SK-N-SH (cell line): ENCODE measurements around the gene TANC1. TPM values are rescaled to one million over a fixed set of nuclear protein-coding genes. Genes with fewer than 3 reads are reported as not detected.

ENCODE experiments used
- CTCF ChIA-PET: fragments of 300-600, 350-600 bp; formaldehyde crosslinking; extraction: SDS; loops from one replicate; lab custom pipeline; 2021; lab: Yijun Ruan, JAX
- POLR2A ChIA-PET: fragments of 350-600 bp; sonication (Branson Sonifier 250); formaldehyde crosslinking; extraction: SDS; loops from one replicate; lab custom pipeline; 2020; ENCODE audit warnings: antibody characterized with exemption, inconsistent platforms; lab: Yijun Ruan, JAX
- DNase-seq: peaks from one replicate; pipeline ENCODE4 v3.0.0; 2012
- H2AFZ ChIP-seq: fragments of 200-600 bp; sonication (generic); 2 replicates; pipeline ENCODE4 v1.8.1; 2016; ENCODE audit warnings: antibody characterized with exemption, mild to moderate bottlenecking, low read depth
- H3F3A ChIP-seq: fragments of 200-600 bp; sonication (generic); replicated peaks from 2 replicates; pipeline ENCODE3; 2016; ENCODE audit warnings: antibody characterized with exemption, mild to moderate bottlenecking; ENCODE audit not compliant: insufficient read depth
- H3K27ac ChIP-seq, 2 experiments: fragments of 200-500 bp in 1 of 2; fragments of 200-600 bp in 1 of 2; sonication (Bioruptor generic) in 1 of 2; sonication (generic), shearing (Covaris generic) in 1 of 2; 2 replicates each; pipeline versions ENCODE4 v1.5.1 to v1.6.1; 2014 to 2016; ENCODE audit warnings: low read depth in 2 of 2, inconsistent platforms in 1 of 2, low read length in 1 of 2, mild to moderate bottlenecking in 1 of 2, mixed read lengths in 1 of 2
- H3K27me3 ChIP-seq: fragments of 200-600 bp; sonication (generic), shearing (Covaris generic); 2 replicates; pipeline ENCODE4 v1.6.1; 2016; ENCODE audit warnings: mixed run types; ENCODE audit not compliant: insufficient read depth
- H3K36me3 ChIP-seq, 2 experiments: fragments of 200-500 bp in 1 of 2; fragments of 200-600 bp in 1 of 2; sonication (Bioruptor generic) in 1 of 2; sonication (generic) in 1 of 2; replicated peaks in 1 of 2; 2 replicates each; pipeline versions ENCODE3 to v1.5.1; 2014 to 2016; ENCODE audit warnings: low read length in 1 of 2, mild to moderate bottlenecking in 1 of 2; ENCODE audit not compliant: insufficient read depth in 2 of 2, control insufficient read depth in 1 of 2
- H3K4me1 ChIP-seq, 2 experiments: fragments of 200-500 bp in 1 of 2; fragments of 200-600 bp in 1 of 2; sonication (Bioruptor generic) in 1 of 2; sonication (generic), shearing (Covaris generic) in 1 of 2; 2 replicates each; pipeline versions ENCODE4 v1.5.1 to v1.6.1; 2014 to 2016; ENCODE audit warnings: low read depth in 1 of 2, low read length in 1 of 2, mixed run types in 1 of 2; ENCODE audit not compliant: insufficient read depth in 2 of 2, control insufficient read depth in 1 of 2
- H3K4me2 ChIP-seq: fragments of 200-600 bp; sonication (generic), shearing (Covaris generic); 2 replicates; pipeline ENCODE4 v1.6.1; 2017; ENCODE audit warnings: mixed run types
- H3K4me3 ChIP-seq, 2 experiments: fragments of 200-500 bp in 1 of 2; fragments of 200-600 bp in 1 of 2; sonication (Bioruptor generic) in 1 of 2; sonication (generic), shearing (Covaris generic) in 1 of 2; 2 replicates each; pipeline versions ENCODE4 v1.5.1 to v1.8.1; 2014 to 2016; ENCODE audit warnings: low read depth in 2 of 2, inconsistent platforms in 1 of 2, low read length in 1 of 2, mild to moderate bottlenecking in 1 of 2, mixed read lengths in 1 of 2, moderate library complexity in 1 of 2
- H3K79me2 ChIP-seq: fragments of 200-600 bp; sonication (generic); 2 replicates; pipeline ENCODE4 v1.8.1; 2017; ENCODE audit warnings: mild to moderate bottlenecking; ENCODE audit not compliant: insufficient read depth
- H3K9ac ChIP-seq: fragments of 200-600 bp; sonication (generic); 2 replicates; pipeline ENCODE4 v1.6.1; 2017; ENCODE audit warnings: mixed run types
- H3K9me2 ChIP-seq: fragments of 200-600 bp; sonication (generic); 2 replicates; pipeline ENCODE4 v1.6.1; 2017; ENCODE audit warnings: mixed run types
- H3K9me3 ChIP-seq: fragments of 200-600 bp; sonication (generic); 2 replicates; pipeline ENCODE4 v1.6.1; 2017; ENCODE audit warnings: mixed run types, mild to moderate bottlenecking, moderate library complexity
- H4K20me1 ChIP-seq: fragments of 200-600 bp; sonication (generic); 2 replicates; pipeline ENCODE4 v1.6.1; 2017; ENCODE audit warnings: mild to moderate bottlenecking, mixed run types; ENCODE audit not compliant: insufficient read depth
- CHD2 ChIP-seq: fragments of 150-350 bp; IDR thresholded peaks from 2 replicates; pipeline ENCODE4 v1.6.1; 2018; ENCODE audit warnings: low read length; ENCODE audit not compliant: partially characterized antibody
- EP300 ChIP-seq, 2 experiments: IDR thresholded peaks; 2 replicates each; pipeline versions ENCODE4 v1.4.0 to v1.6.1; 2012; ENCODE audit warnings: borderline replicate concordance in 1 of 2, low read depth in 1 of 2, low read length in 1 of 2
- EZH2phosphoT487 ChIP-seq: fragments of 200-600 bp; sonication (generic); IDR thresholded peaks from 2 replicates; pipeline ENCODE4 v1.6.1; 2017; ENCODE audit warnings: low read depth, mixed run types, mild to moderate bottlenecking, antibody characterized with exemption, moderate library complexity, borderline replicate concordance
- FOXJ3 ChIP-seq: sonication (generic); formaldehyde crosslinking; IDR thresholded peaks from 2 replicates; pipeline ENCODE4 v1.5.1; 2020; ENCODE audit warnings: mild to moderate bottlenecking, missing genetic modification reagents
- GABPA ChIP-seq: IDR thresholded peaks from 2 replicates; pipeline ENCODE4 v1.4.0; 2012; ENCODE audit warnings: low read depth, mild to moderate bottlenecking
- GATA2 ChIP-seq: sonication (generic); formaldehyde crosslinking; IDR thresholded peaks from 2 replicates; pipeline ENCODE4 v1.5.0; 2020; ENCODE audit warnings: mild to moderate bottlenecking, missing genetic modification reagents
- JUND ChIP-seq: IDR thresholded peaks from 2 replicates; pipeline ENCODE4 v1.4.0; 2012
- MEF2A ChIP-seq: IDR thresholded peaks from 2 replicates; pipeline ENCODE4 v1.4.0; 2012; ENCODE audit warnings: low read depth, borderline replicate concordance
- MXI1 ChIP-seq: IDR thresholded peaks from 2 replicates; pipeline ENCODE4 v1.6.1; 2012; ENCODE audit warnings: mild to moderate bottlenecking, low read depth, low read length, improper control_type of control experiment
- NRF1 ChIP-seq: IDR thresholded peaks from 2 replicates; pipeline ENCODE4 v1.6.1; 2012; ENCODE audit warnings: low read depth, mild to moderate bottlenecking, low read length
- RAD21 ChIP-seq: IDR thresholded peaks from 2 replicates; pipeline ENCODE4 v1.6.1; 2012; ENCODE audit warnings: mild to moderate bottlenecking, low read length
- RCOR1 ChIP-seq: fragments of 150-350 bp; IDR thresholded peaks from 2 replicates; pipeline ENCODE4 v1.6.1; 2017; ENCODE audit warnings: antibody characterized with exemption, low read length
- RFX5 ChIP-seq: IDR thresholded peaks from 2 replicates; pipeline ENCODE4 v1.6.1; 2012; ENCODE audit warnings: mild to moderate bottlenecking, improper control_type of control experiment, low read length
- TCF12 ChIP-seq: IDR thresholded peaks from 2 replicates; pipeline ENCODE4 v1.4.0; 2012
- TEAD4 ChIP-seq: IDR thresholded peaks from 2 replicates; pipeline ENCODE4 v1.4.0; 2012; ENCODE audit warnings: mild to moderate bottlenecking, borderline replicate concordance; ENCODE audit not compliant: insufficient read depth
- WGBS: methylation state at CpG from one replicate; pipeline ENCODE4 v1.1.6; 2017; ENCODE audit warnings: low lambda C conversion rate; 5-methylcytosine and 5-hydroxymethylcytosine counted together
- polyA plus RNA-seq, 3 experiments: library from polyadenylated mRNA; depleted of rRNA; stranded (reverse); fragments of >200 nt; gene quantifications; 2 replicates each; pipeline ENCODE4 v1.2.3, GENCODE V29; 2012
- TF ChIP-seq, protein P1 (sequence below): IDR thresholded peaks from 2 replicates; pipeline ENCODE4; 2012
- TF ChIP-seq, protein P2 (sequence below): fragments of 150-350 bp; IDR thresholded peaks from 2 replicates; pipeline ENCODE4 v1.6.1; 2017; ENCODE audit warnings: antibody characterized with exemption, low read length, low read depth, borderline replicate concordance
- TF ChIP-seq, protein P3 (sequence below): IDR thresholded peaks from 2 replicates; pipeline ENCODE4 v1.4.0; 2012; ENCODE audit warnings: low read depth, borderline replicate concordance
- TF ChIP-seq, protein P4 (sequence below): IDR thresholded peaks from 2 replicates; pipeline ENCODE4 v1.6.1; 2012; ENCODE audit warnings: mild to moderate bottlenecking, low read depth, low read length, moderate library complexity

TANC1 gene
- polyA plus RNA-seq, 1 of the 3 experiments (the other 2 are of a cell fraction) = 19.2 TPM

DNA sequence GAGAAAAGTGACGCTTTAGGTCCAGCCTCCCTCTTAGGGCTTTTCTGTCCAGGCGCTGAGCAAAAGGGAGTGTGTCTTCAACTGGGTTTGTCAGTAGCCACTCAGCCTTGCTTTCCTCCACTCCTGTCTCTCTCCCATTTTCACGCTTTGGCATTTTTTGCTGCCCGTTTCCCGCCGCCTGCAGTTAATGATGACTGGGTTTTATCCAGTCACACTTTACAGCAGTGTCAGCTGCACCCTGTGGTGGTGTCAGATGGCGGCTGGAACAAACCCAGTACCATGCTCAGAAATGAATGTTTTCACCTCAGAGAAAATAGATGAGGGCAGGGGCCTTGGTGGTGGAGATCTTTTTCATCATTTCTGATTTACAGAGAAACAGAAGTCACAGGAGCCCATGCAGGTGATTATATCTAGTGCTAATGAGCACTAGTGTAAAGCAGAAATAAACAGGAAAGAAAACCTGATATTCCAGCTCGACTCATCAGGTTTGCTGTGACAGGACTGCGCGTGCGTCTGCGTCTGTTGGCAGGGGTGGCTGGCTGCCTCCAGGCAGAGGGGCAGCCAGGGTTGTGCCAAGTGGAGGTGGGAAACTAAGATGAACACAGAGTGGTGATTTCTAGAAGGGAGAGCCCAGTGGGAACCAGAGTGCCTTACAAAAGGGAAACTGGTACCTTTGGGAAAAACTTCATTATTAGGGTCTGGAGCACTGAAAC, 139.9 kb downstream of the TANC1 start:
- TF ChIP-seq MXI1 (peak; percentile 28; the same call in 1 of the 2 replicates), GABPA (no peak), EZH2phosphoT487 (no peak), TCF12 (no peak), RCOR1 (0 out of 2 replicates have a peak, but pooled peaks have one; percentile 7), TEAD4 (no peak), NRF1 (no peak)
- TF ChIP-seq, protein P1, sequence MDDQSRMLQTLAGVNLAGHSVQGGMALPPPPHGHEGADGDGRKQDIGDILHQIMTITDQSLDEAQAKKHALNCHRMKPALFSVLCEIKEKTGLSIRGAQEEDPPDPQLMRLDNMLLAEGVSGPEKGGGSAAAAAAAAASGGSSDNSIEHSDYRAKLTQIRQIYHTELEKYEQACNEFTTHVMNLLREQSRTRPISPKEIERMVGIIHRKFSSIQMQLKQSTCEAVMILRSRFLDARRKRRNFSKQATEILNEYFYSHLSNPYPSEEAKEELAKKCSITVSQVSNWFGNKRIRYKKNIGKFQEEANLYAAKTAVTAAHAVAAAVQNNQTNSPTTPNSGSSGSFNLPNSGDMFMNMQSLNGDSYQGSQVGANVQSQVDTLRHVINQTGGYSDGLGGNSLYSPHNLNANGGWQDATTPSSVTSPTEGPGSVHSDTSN = no peak
- TF ChIP-seq, all 33 proteins: peak for 2
- Histone ChIP-seq H3K27ac (peak overlapping the region in 1 of 2 experiments; percentile 80; a peak in 2 of 4 replicates), H3K27me3 (no peaks in the 10 kb centered on the region), H4K20me1 (no peaks in the 10 kb centered on the region), H3F3A (peaks cover 8% of the 10 kb centered on the region), H3K4me3 (no peak overlapping the region), H3K9ac (no peak overlapping the region), H2AFZ (no peak overlapping the region), H3K36me3 (peaks cover 0 to 5% of the 10 kb centered on the region in 2 experiments), H3K4me1 (peaks cover 4 to 35% of the 10 kb centered on the region in 2 experiments; a peak in 3 of 4 replicates), H3K9me2 (no peaks in the 10 kb centered on the region), H3K79me2 (peaks cover 12% of the 10 kb centered on the region; the same call in 1 of the 2 replicates), H3K4me2 (no peak overlapping the region), H3K9me3 (no peaks in the 10 kb centered on the region)
- WGBS = 91% methylated on average over 11 of the region's 12 CpGs
- DNase-seq = peak; percentile 46
- POLR2A ChIA-PET = no interaction called here
- CTCF ChIA-PET = interaction anchor here (1.0 to 2.7 kb wide), 5 partner anchors 10 to 72 kb away, joined by 3 to 13 read pairs (median 3); no protein-coding TSS in a partner anchor

DNA sequence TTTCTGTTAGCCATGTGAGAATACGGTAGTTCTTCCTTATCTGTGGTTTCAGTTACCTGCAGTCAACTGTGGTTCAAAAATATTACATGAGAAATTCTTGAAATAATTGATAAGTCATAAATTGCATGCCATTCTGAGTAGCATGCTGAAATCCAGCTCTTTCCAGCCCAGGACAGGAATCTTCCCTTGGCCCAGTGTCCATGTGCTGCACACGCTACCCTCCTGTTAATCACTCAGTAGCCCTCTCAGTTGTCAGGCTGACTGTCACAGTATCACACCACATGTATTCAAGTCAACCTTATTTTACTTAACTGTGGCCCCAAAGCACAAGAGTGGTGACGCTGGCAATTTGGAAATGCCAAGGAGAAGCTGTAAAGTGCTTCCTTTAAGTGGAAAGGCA, 141.1 kb downstream of the TANC1 start:
- no peaks in the 10 kb centered on the region for H3K27me3 ChIP-seq
- H3K4me1 ChIP-seq = peaks cover 4 to 35% of the 10 kb centered on the region in 2 experiments; a peak in 3 of 4 replicates
- CTCF ChIA-PET = interaction anchor here (1.3 to 2.7 kb wide), 3 partner anchors 10 to 16 kb away, joined by 3 to 13 read pairs (median 4); no protein-coding TSS in a partner anchor
- H3K9ac ChIP-seq = no peak overlapping the region
- no peaks in the 10 kb centered on the region for H4K20me1 ChIP-seq
- H3K4me3 ChIP-seq = no peak overlapping the region
- WGBS = 88% methylated on average over 3 of the region's 3 CpGs
- H3K27ac ChIP-seq = no peak overlapping the region
- no peak overlapping the region for H2AFZ ChIP-seq
- POLR2A ChIA-PET = no interaction called here
- H3K9me2 ChIP-seq = no peaks in the 10 kb centered on the region
- H3K36me3 ChIP-seq = peaks cover 0 to 5% of the 10 kb centered on the region in 2 experiments
- H3K4me2 ChIP-seq = no peak overlapping the region
- DNase-seq = no peak
- H3K9me3 ChIP-seq = no peaks in the 10 kb centered on the region
- peaks cover 12% of the 10 kb centered on the region; the same call in 1 of the 2 replicates for H3K79me2 ChIP-seq
- peaks cover 8% of the 10 kb centered on the region for H3F3A ChIP-seq
- TF ChIP-seq, protein P2, sequence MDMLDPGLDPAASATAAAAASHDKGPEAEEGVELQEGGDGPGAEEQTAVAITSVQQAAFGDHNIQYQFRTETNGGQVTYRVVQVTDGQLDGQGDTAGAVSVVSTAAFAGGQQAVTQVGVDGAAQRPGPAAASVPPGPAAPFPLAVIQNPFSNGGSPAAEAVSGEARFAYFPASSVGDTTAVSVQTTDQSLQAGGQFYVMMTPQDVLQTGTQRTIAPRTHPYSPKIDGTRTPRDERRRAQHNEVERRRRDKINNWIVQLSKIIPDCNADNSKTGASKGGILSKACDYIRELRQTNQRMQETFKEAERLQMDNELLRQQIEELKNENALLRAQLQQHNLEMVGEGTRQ = no peak
- TF ChIP-seq RAD21 = no peak
- no peak for TF ChIP-seq EP300 (IDR thresholded peaks at IDR 0.05; ENCODE audit: borderline replicate concordance in 1 of 2, low read depth in 1 of 2, low read length in 1 of 2)
- TF ChIP-seq TEAD4 = no peak
- TF ChIP-seq GABPA = no peak
- TF ChIP-seq, protein P3, sequence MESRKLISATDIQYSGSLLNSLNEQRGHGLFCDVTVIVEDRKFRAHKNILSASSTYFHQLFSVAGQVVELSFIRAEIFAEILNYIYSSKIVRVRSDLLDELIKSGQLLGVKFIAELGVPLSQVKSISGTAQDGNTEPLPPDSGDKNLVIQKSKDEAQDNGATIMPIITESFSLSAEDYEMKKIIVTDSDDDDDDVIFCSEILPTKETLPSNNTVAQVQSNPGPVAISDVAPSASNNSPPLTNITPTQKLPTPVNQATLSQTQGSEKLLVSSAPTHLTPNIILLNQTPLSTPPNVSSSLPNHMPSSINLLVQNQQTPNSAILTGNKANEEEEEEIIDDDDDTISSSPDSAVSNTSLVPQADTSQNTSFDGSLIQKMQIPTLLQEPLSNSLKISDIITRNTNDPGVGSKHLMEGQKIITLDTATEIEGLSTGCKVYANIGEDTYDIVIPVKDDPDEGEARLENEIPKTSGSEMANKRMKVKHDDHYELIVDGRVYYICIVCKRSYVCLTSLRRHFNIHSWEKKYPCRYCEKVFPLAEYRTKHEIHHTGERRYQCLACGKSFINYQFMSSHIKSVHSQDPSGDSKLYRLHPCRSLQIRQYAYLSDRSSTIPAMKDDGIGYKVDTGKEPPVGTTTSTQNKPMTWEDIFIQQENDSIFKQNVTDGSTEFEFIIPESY = no peak
- no peak for TF ChIP-seq NRF1
- no peak for TF ChIP-seq RFX5
- no peak for TF ChIP-seq JUND
- TF ChIP-seq CHD2 = no peak
- no peak for TF ChIP-seq FOXJ3
- TF ChIP-seq GATA2 (CRISPR knock-in tag) = no peak
- no peak for TF ChIP-seq MEF2A
- TF ChIP-seq, protein P4, sequence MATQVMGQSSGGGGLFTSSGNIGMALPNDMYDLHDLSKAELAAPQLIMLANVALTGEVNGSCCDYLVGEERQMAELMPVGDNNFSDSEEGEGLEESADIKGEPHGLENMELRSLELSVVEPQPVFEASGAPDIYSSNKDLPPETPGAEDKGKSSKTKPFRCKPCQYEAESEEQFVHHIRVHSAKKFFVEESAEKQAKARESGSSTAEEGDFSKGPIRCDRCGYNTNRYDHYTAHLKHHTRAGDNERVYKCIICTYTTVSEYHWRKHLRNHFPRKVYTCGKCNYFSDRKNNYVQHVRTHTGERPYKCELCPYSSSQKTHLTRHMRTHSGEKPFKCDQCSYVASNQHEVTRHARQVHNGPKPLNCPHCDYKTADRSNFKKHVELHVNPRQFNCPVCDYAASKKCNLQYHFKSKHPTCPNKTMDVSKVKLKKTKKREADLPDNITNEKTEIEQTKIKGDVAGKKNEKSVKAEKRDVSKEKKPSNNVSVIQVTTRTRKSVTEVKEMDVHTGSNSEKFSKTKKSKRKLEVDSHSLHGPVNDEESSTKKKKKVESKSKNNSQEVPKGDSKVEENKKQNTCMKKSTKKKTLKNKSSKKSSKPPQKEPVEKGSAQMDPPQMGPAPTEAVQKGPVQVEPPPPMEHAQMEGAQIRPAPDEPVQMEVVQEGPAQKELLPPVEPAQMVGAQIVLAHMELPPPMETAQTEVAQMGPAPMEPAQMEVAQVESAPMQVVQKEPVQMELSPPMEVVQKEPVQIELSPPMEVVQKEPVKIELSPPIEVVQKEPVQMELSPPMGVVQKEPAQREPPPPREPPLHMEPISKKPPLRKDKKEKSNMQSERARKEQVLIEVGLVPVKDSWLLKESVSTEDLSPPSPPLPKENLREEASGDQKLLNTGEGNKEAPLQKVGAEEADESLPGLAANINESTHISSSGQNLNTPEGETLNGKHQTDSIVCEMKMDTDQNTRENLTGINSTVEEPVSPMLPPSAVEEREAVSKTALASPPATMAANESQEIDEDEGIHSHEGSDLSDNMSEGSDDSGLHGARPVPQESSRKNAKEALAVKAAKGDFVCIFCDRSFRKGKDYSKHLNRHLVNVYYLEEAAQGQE = no peak
